NCI-H1105 (cell line): Measurements from ENCODE around the gene PLB1.

Experiments
- DNase-seq: peaks from one replicate; lab custom pipeline; 2025; lab: John Stamatoyannopoulos, UW

PLB1 gene

GRCh38 chr2:28628987-28629386 is 133.1 kb downstream of the PLB1 start:
- DNase-seq, result no peak

DNA sequence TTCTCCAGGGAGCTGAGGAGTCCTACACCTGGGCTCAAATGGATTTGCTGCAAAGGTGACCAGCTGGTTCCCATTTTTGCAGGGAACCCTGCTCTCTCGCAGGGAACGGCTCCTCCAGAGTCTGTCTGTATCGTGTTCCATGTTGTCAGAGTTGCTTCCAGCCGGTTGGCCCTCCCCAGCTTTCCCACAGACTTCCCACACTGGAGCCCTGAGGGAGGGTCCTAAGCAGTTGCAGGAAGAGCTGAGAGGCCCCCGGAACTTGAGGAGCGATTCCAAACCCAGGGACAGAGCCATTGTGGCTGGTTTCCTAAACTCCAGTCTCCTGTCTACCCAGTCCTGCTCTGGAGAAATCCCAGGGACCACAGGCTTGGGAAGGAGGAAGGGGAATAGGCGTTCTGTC is 134.1 kb downstream of the PLB1 start:
- DNase-seq, result no peak

DNA sequence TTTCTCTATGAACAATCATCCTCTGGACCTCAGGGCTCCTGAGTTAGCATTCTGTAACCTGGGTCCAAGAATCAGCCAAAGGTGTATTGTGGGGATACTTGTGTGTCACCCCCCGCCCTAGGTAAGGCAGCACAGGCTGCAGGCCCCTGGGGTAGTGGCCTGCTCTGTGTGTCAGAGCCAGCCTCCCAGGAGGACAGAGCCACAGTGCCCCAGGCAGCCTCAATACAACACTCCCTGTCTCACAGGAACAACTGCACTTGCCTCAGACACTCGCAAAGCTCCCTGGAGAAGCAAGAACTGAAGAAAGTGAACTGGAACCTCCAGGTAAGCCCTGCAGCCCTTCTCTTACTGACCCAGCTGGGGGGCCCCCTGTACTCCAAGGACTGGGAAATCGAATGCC is 134.5 kb downstream of the PLB1 start:
- no peak for DNase-seq

GRCh38 chr2:28631514-28632206 is 135.8 kb downstream of the PLB1 start:
- DNase-seq, result no peak

DNA sequence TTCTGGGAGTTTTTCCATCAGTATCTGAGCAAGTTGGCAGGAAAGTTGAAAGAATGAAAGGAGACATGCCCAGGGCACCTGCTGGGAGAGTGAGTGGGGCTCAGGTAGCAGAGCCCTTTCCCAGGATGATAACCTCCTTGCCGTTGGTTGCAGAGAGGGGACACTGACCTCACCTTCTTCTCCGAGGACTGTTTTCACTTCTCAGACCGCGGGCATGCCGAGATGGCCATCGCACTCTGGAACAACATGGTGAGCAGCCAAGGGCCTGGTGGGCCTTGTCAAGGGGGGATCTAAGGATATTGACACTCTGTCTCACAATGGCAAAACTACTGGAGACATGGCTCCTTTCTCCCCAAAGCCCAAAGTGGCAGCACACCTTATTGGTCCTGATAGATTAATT is 136.9 kb downstream of the PLB1 start:
- DNase-seq, result no peak

- DNase-seq, result no peak
These were observed 137.3 kb downstream of the PLB1 start for GRCh38 chr2:28633204-28633603.

DNA sequence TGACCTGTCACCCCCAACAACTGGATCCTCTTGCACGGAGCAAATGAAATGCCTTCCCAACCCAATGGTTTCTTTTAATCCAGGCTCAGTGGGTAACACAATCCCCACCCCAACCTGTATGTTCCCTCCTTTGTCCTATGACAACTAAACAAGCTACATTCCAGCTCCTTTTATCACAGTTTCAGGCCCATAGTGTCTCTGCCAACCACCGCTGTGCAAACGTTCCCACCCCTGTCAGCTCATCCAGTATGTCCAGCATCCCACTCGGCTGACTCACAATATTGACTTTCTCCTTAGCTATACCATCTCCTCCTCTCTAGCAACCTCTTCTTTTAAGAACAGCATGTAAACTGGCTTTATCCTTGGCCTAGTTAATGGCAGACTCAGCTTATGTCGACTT is 137.9 kb downstream of the PLB1 start:
- no peak for DNase-seq

- DNase-seq, result no peak
These were observed 139.3 kb downstream of the PLB1 start for GRCh38 chr2:28635191-28635611.

GRCh38 chr2:28636491-28636890 is 140.6 kb downstream of the PLB1 start:
- no peak for DNase-seq

DNA sequence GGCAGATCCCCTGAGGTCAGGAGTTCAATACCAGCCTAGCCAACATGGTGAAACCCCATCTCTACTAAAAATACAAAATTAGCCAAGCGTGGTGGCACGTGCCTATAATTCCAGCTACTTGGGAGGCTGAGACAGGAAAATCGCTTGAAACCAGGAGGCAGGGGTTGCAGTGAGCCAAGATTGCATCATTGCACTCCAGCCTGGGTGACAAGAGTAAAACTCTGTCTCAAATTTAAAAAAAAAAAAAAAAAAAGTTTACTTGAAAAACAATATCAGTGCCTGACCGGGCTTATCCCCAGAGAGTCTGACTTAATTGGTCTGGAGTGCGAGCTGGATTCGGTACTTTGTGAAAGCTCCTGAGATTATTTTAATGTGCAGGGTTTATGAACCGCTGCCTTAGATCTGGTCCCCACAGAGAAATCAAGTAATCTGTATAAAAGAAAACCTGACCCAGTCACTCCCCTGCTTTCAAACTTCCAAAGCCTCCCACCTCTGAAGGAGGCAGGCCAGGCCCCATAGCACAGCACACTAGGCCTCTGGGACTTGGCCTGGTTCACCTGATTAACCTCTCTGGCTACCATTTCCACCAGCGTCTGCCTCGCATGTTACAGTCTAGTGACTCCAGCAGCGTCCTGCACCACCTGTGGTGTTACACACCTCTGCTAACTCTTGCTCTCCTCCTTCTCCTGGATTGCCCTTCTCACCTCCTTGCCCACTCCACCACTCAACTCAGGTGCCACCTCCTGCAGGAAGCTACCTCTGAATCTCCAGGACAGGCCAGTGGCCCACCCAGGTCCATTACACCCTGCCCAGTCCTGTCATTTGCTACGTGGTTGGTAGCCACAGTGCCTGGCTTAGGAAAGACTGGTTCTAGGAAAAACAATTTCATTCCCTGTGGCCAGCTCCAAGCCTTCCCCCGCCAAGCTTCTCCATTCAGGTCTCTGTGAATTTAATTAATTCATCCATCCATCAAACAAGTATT is 141.5 kb downstream of the PLB1 start:
- no peak for DNase-seq

- no peak for DNase-seq
These were observed 142.2 kb downstream of the PLB1 start for GRCh38 chr2:28638102-28638501.

GRCh38 chr2:28639092-28639691 is 143.3 kb downstream of the PLB1 start:
- DNase-seq, result no peak

GRCh38 chr2:28639836-28640235 is 144.0 kb downstream of the PLB1 start:
- DNase-seq, result no peak

GRCh38 chr2:28640260-28640907 is 144.5 kb downstream of the PLB1 start:
- DNase-seq, result no peak

GRCh38 chr2:28640908-28641300 is 145.0 kb downstream of the PLB1 start:
- no peak for DNase-seq

- DNase-seq, result no peak
These were observed 146.9 kb downstream of the PLB1 start for GRCh38 chr2:28642796-28643195.

- no peak for DNase-seq
These were observed 147.5 kb downstream of the PLB1 start for GRCh38 chr2:28643327-28643726.

DNA sequence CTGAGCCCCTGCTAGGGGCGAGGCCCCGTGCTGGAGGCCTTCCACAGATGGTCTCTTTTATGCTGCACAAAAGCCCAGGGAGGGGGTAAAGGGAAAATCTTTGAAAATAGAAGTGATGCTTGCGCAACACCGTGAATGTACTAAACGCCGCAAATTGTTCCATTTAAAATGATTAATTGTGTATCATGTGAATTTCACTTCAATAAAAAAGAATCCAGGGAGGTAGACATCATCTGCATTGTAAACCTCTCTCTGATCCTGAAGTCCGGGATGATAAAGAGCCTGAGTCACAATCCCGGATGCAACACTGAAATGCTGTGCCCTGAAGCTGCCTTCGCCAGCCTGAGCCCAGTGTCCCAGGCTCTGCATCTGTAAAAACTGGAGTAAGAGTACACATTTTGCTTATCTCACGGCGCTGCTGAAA is 148.1 kb downstream of the PLB1 start:
- no peak for DNase-seq

DNA sequence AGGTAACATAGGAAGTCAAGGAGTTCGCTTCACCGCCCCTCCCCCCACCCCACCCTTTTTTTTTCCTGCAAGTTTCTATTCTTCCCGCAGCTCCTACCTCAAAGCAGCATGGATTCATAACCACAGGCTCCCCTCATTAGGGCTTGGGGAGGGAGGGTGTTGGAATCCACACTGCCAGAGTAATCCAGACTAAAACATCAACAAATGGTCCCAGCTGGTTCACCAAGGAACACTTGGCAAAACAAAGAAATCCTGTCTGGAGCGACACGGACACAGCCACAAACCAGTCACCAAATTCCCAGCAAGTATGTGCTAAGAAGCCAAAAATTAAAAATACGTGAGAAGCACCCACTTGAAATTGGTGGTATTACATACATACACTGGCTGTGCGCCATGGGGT is 148.9 kb downstream of the PLB1 start:
- no peak for DNase-seq

- no peak for DNase-seq
These were observed 149.7 kb downstream of the PLB1 start for GRCh38 chr2:28645553-28645952.

GRCh38 chr2:28647682-28648081 is 151.8 kb downstream of the PLB1 start:
- no peak for DNase-seq

- DNase-seq, result no peak
These were observed 152.3 kb downstream of the PLB1 start for GRCh38 chr2:28648147-28648546.
